AG04449 (cell line): ENCODE measurements around the gene NXNL2.

ENCODE experiments used
- CTCF ChIA-PET: fragments of 350-600 bp; formaldehyde crosslinking; extraction: SDS; loops from one replicate; lab custom pipeline; 2021; ENCODE audit warnings: antibody characterized with exemption; lab: Yijun Ruan, JAX
- POLR2A ChIA-PET: fragments of 400-600, 350-600 bp; formaldehyde crosslinking; extraction: SDS; loops from one replicate; lab custom pipeline; 2020; ENCODE audit warnings: antibody characterized with exemption, inconsistent platforms; lab: Yijun Ruan, JAX
- DNase-seq: peaks from one replicate; pipeline ENCODE4 v3.0.0-alpha.2; 2010; ENCODE audit warnings: low read depth, low spot score
- H3K4me3 ChIP-seq: 2 replicates; pipeline ENCODE4 v1.5.1; 2011; ENCODE audit warnings: low read depth, mild to moderate bottlenecking, control low read depth, low read length
- CTCF ChIP-seq: IDR thresholded peaks from one replicate; pipeline ENCODE4 v1.5.1; 2011; ENCODE audit warnings: mild to moderate bottlenecking, moderate library complexity, low read length, control low read depth, inconsistent platforms; ENCODE audit not compliant: insufficient read depth; ENCODE audit errors: missing control alignments

The NXNL2 gene

GRCh38 chr9:88544245-88544644, 9.3 kb downstream of the NXNL2 start:
- no peak for DNase-seq
- POLR2A ChIA-PET = no interaction called here

GRCh38 chr9:88551546-88552137, 16.7 kb downstream of the NXNL2 start:
- no peak for TF ChIP-seq CTCF
- no peak for DNase-seq
- ChIA-PET POLR2A (no interaction called here), CTCF (no interaction called here)
- H3K4me3 ChIP-seq = no peak overlapping the region

More at GRCh38 chr9:88544245-88544644, 9.3 kb downstream of the NXNL2 start:
- H3K4me3 ChIP-seq = no peak overlapping the region
- no peak for TF ChIP-seq CTCF
- CTCF ChIA-PET = interaction anchor here (1.1 kb wide), 1 partner anchor 358 kb away, joined by 3 read pairs; no protein-coding TSS in a partner anchor

- CTCF ChIA-PET = no interaction called here
- POLR2A ChIA-PET = no interaction called here
- no peak overlapping the region for H3K4me3 ChIP-seq
- no peak for DNase-seq
- TF ChIP-seq CTCF = no peak
Observed at GRCh38 chr9:88553350-88553749, 18.4 kb downstream of the NXNL2 start.

GRCh38 chr9:88555268-88555980, 20.4 kb downstream of the NXNL2 start:
- CTCF ChIA-PET = no interaction called here
- POLR2A ChIA-PET = no interaction called here
- no peak overlapping the region for H3K4me3 ChIP-seq
- no peak for TF ChIP-seq CTCF
- DNase-seq = no peak

GRCh38 chr9:88559661-88560060, 24.7 kb downstream of the NXNL2 start:
- no peak overlapping the region for H3K4me3 ChIP-seq
- POLR2A ChIA-PET = no interaction called here
- DNase-seq = no peak
- TF ChIP-seq CTCF = peak; percentile 7
- CTCF ChIA-PET = interaction anchor here (0.8 kb wide), 1 partner anchor 277 kb away, joined by 3 read pairs; no protein-coding TSS in a partner anchor

- ChIA-PET POLR2A (no interaction called here), CTCF (interaction anchor here (1.0 to 4.0 kb wide), 3 partner anchors 9 to 13 kb away, joined by 3 to 17 read pairs (median 3); no protein-coding TSS in a partner anchor)
Observed at GRCh38 chr9:88567870-88568269, 32.9 kb downstream of the NXNL2 start.

More at GRCh38 chr9:88567870-88568269, 32.9 kb downstream of the NXNL2 start:
- H3K4me3 ChIP-seq = no peak overlapping the region
- DNase-seq = no peak
- no peak for TF ChIP-seq CTCF
